Gastroesophageal sphincter (tissue), 4 donors: ENCODE results near the gene DOLPP1. TPM values are rescaled to one million over a fixed set of nuclear protein-coding genes. Genes with fewer than 3 reads are reported as not detected.
"Not testable (repeated sequence)": the region's sequence is repeated elsewhere in the genome, so short reads cannot be mapped to it uniquely, and the experiment has no call there.

Experiments used
- ATAC-seq: fragments of 150-250 bp; one replicate; pipeline ENCODE4 v1.9.1; 2016; ENCODE audit warnings: mild to moderate bottlenecking, moderate library complexity
- H3K27ac ChIP-seq, 4 donors: fragments of 200-600 bp; sonication (generic) in 3 of 4; 1 replicate in 3 of 4; 2 replicates in 1 of 4; pipeline ENCODE4 v1.5.1; 2016 to 2019
- H3K27me3 ChIP-seq: fragments of 200-600 bp; sonication (generic); one replicate; pipeline ENCODE4 v1.5.1; 2019
- H3K36me3 ChIP-seq, 2 donors: fragments of 200-600 bp; sonication (generic); one replicate each; pipeline ENCODE4 v1.5.1; 2019; ENCODE audit warnings: control low read depth in 1 of 2
- H3K4me1 ChIP-seq, 3 donors: fragments of 200-600 bp; sonication (generic); 1 replicate in 2 of 3; 2 replicates in 1 of 3; pipeline ENCODE4 v1.5.1; 2016 to 2019; ENCODE audit warnings: control low read depth in 2 of 3
- H3K4me3 ChIP-seq, 2 donors: fragments of 200-600 bp; sonication (generic); one replicate each; pipeline ENCODE4 v1.5.1; 2019; ENCODE audit warnings: mild to moderate bottlenecking in 1 of 2, moderate library complexity in 1 of 2
- H3K9me3 ChIP-seq, 3 donors: fragments of 200-600 bp; sonication (generic); one replicate each; pipeline ENCODE4 v1.5.1; 2017 to 2019; ENCODE audit warnings: control low read depth in 2 of 3
- CTCF ChIP-seq, 4 experiments: fragments of 200-600 bp in 2 of 4; fragments of 450-650 bp in 2 of 4; sonication (generic) in 1 of 4; IDR thresholded peaks; one replicate each; pipeline ENCODE4 v1.5.1; 2017 to 2019; ENCODE audit warnings: antibody characterized with exemption in 4 of 4, mild to moderate bottlenecking in 2 of 4, moderate library complexity in 2 of 4
- EP300 ChIP-seq: sonication (generic); formaldehyde crosslinking; IDR thresholded peaks from one replicate; pipeline ENCODE4 v1.6.1; 2017; ENCODE audit warnings: antibody characterized with exemption, mild to moderate bottlenecking
- POLR2A ChIP-seq, 2 donors: fragments of 450-650 bp; IDR thresholded peaks; one replicate each; pipeline ENCODE4 v1.6.1; 2017; ENCODE audit warnings: antibody characterized with exemption in 2 of 2, mild to moderate bottlenecking in 2 of 2, moderate library complexity in 1 of 2
- POLR2AphosphoS5 ChIP-seq: sonication (generic); formaldehyde crosslinking; IDR thresholded peaks from one replicate; pipeline ENCODE4 v1.6.1; 2017; ENCODE audit warnings: antibody characterized with exemption
- WGBS, 2 donors: methylation state at CpG; one replicate each; pipeline ENCODE4 v1.1.5; 2018; ENCODE audit warnings: low coverage in 1 of 2; 5-methylcytosine and 5-hydroxymethylcytosine counted together
- total RNA-seq, 4 donors: library from RNA; depleted of rRNA; stranded (reverse); fragments of >200 nt; gene quantifications; one replicate each; pipeline ENCODE4 v1.1.0, GENCODE V29; 2016

The DOLPP1 gene
- total RNA-seq, 4 donors from 2014 or later: 2.7 to 6.2 (median 6.0) TPM

- no peak for ATAC-seq
- peaks cover 0 to 83% of the 10 kb centered on the region in 2 donors for H3K36me3 ChIP-seq
- 59 to 72% methylated on average over 2 to 3 of the region's 3 CpGs for WGBS, 2 donors
- no peak overlapping the region for H3K27ac ChIP-seq
- H3K4me1 ChIP-seq: no peaks in the 10 kb centered on the region
- H3K27me3 ChIP-seq: no peaks in the 10 kb centered on the region
- H3K4me3 ChIP-seq: no peak overlapping the region
- TF ChIP-seq CTCF (IDR thresholded peaks at IDR 0.05): no peak
- TF ChIP-seq POLR2AphosphoS5: no peak
- no peak for TF ChIP-seq POLR2A (IDR thresholded peaks at IDR 0.05)
- no peak for TF ChIP-seq EP300
- H3K9me3 ChIP-seq: no peaks in the 10 kb centered on the region
These were observed 43.7 kb downstream of the DOLPP1 start for GRCh38 chr9:129124506-129125069.

DNA sequence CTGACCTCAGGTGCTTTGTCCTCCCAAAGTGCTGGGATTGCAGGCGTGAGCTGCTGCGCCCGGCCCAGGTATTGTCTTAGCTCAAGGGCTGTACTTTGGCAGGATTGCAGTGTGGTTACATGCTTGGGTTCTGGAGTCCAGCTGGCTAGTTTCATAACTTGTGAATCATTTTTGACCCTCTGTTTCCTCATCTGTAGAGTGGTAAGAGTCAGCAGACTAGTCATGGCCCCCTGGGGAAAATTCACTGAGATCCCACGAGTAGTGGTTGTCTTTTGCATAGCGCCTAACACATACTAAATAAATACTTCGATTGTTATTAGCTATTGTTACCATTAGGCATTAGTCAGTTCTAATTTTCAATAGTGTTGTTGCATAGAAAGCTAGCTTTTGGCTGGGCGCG, 44.6 kb downstream of the DOLPP1 start:
- Histone ChIP-seq H3K27ac (no peak overlapping the region), H3K9me3 (no peaks in the 10 kb centered on the region), H3K27me3 (no peaks in the 10 kb centered on the region), H3K36me3 (peaks cover 0 to 90% of the 10 kb centered on the region in 2 donors), H3K4me3 (no peak overlapping the region), H3K4me1 (no peaks in the 10 kb centered on the region)
- ATAC-seq: peak; percentile 56
- TF ChIP-seq EP300: no peak
- 82 to 88% methylated on average over 4 to 5 of the region's 8 CpGs for WGBS, 2 donors

DNA sequence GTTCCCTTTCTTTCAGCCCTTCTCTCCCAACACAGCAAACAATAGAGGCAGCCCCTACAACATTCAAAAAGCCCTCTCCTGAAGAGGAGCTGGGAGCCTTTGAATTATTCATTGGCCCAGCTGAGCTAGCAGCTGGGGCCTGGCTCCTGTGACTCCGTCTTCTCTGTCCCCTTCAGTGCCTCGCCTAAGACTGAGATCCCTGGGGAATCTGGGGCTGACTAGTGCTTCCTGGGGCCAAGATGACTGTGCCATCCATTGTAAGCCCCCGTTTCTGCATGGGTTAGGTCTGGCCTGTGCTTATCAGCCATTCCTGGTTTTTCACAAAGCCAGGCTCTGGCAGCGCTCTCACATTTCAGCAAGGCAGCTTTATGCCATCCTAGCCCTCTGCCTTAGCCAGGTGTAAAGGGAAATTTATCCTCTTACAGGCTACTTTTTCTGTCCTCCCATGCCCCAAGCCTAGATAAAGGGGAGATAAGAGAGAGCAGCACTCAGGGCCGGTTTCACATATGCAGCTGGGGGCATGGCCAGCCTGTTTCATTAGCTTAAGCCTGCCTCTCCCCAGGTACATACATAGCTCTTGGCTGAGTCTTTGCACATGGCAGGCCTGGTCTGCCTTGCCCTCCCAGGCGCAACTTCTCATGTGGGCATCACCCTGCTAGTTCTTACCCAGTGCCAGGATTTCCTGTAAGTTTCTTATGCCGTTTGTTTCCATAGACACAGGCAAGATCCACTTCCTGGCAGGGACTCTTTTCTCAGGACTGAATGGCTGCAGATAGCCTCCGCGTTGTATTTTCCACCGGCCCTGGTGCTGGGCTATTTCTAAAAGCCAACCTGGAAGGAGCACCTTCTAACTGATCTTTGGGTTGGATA, 46.1 kb downstream of the DOLPP1 start:
- no peaks in the 10 kb centered on the region for H3K27me3 ChIP-seq
- no peaks in the 10 kb centered on the region for H3K9me3 ChIP-seq
- H3K4me1 ChIP-seq: peaks cover 0 to 8% (median 0%) of the 10 kb centered on the region in 3 donors
- ATAC-seq: no peak
- peak overlapping the region in 1 of 4 donors; percentile 18 for H3K27ac ChIP-seq
- WGBS, 2 donors: 75 to 77% methylated on average over 4 to 7 of the region's 10 CpGs
- no peak overlapping the region for H3K4me3 ChIP-seq
- H3K36me3 ChIP-seq: peaks cover 0 to 86% of the 10 kb centered on the region in 2 donors
- TF ChIP-seq POLR2A (IDR thresholded peaks at IDR 0.05) (no peak), POLR2AphosphoS5 (no peak), EP300 (no peak), CTCF (IDR thresholded peaks at IDR 0.05) (no peak)

DNA sequence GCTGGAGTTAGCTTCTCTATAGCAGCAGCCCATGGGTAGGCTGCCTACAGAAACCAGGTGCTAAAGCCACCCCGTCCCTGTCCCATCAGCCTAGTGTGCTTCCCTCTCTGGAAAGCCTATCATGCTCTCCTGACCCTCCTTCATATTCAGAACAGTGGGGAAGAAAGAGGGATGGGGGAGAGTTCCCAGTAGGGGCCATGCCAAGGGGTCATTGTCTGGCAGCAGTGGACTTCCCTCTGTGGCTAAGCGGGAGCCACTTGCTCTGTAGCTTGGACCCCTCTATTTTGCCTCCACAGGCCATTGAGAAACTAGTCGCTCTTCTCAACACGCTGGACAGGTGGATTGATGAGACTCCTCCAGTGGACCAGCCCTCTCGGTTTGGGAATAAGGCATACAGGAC, 47.8 kb downstream of the DOLPP1 start:
- H3K27me3 ChIP-seq: no peaks in the 10 kb centered on the region
- TF ChIP-seq CTCF (IDR thresholded peaks at IDR 0.05) (no peak), POLR2AphosphoS5 (no peak), POLR2A (IDR thresholded peaks at IDR 0.05) (no peak), EP300 (no peak)
- H3K9me3 ChIP-seq: no peaks in the 10 kb centered on the region
- peaks cover 0 to 14% (median 0%) of the 10 kb centered on the region in 3 donors for H3K4me1 ChIP-seq
- no peak overlapping the region for H3K4me3 ChIP-seq
- H3K36me3 ChIP-seq: peaks cover 0 to 84% of the 10 kb centered on the region in 2 donors
- H3K27ac ChIP-seq: no peak overlapping the region
- WGBS, 2 donors: 76 to 100% methylated on average over 1 to 3 of the region's 5 CpGs
- ATAC-seq: no peak

- not testable (repeated sequence) for H3K27me3 ChIP-seq, H3K9me3 ChIP-seq, ATAC-seq, H3K4me3 ChIP-seq, H3K27ac ChIP-seq
- 81 to 83% methylated on average over 3 to 7 of the region's 7 CpGs for WGBS, 2 donors
- peaks cover 0 to 14% (median 0%) of the 10 kb centered on the region in 3 donors for H3K4me1 ChIP-seq
- peaks cover 0 to 81% of the 10 kb centered on the region in 2 donors for H3K36me3 ChIP-seq
These were observed 49.4 kb downstream of the DOLPP1 start for GRCh38 chr9:129130271-129130670.

DNA sequence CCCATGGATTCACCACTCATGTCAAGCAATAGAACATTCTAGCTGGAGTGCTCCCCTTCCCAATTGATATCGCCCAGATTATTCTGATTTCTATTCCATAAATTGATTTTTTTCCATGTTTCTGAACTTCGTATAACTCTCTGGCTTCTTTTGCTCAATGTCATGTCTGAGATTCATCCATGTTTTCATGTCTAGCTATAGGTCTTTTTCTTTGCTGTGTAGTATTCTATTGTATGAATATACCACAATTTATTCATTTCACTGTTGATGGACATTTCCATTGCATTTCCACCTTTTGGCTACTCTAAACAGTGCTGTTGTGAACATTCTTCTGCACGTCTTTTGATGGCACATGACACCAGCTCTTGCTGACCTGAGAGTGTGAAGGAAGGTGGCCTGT, 49.9 kb downstream of the DOLPP1 start:
- no peak overlapping the region for H3K27ac ChIP-seq
- peaks cover 0 to 81% of the 10 kb centered on the region in 2 donors for H3K36me3 ChIP-seq
- H3K4me1 ChIP-seq: peaks cover 0 to 14% (median 0%) of the 10 kb centered on the region in 3 donors
- no peak for TF ChIP-seq POLR2AphosphoS5
- TF ChIP-seq EP300: no peak
- TF ChIP-seq CTCF (IDR thresholded peaks at IDR 0.05): no peak
- TF ChIP-seq POLR2A (IDR thresholded peaks at IDR 0.05): no peak
- H3K4me3 ChIP-seq: no peak overlapping the region
- no peaks in the 10 kb centered on the region for H3K9me3 ChIP-seq
- H3K27me3 ChIP-seq: no peaks in the 10 kb centered on the region
- ATAC-seq: no peak
- WGBS, 2 donors: 0 to 64% methylated on average over 1 to 3 of the region's 3 CpGs
